Measurements from ENCODE around the gene ANKRD52.
A peak's percentile ranks its signal among the peaks of the same experiment; 100 is the strongest.
"Not testable (repeated sequence)": the region's sequence is repeated elsewhere in the genome, so short reads cannot be mapped to it uniquely, and the experiment has no call there.

Gene ANKRD52

DNA sequence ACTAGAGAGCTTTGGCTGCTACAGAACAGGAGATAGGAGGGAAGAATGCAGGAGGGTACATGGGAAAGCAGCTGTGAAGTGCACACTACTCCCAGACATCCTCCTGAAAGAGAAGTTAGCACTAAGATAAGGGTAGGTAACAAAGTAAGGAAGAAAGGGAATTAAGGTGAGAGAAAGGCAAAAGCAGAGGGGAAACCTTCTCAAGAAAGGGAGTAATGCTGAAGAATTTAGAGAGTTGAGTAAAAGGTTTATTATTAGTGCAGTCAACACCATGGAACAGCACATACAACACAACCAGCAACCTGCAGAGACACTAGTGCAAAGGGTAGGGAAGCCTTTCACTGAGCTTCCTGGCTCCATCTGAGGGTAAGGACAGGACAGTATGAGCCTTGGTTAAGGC, 53.9 kb downstream of the ANKRD52 start:
- no peak for DNase-seq

DNA sequence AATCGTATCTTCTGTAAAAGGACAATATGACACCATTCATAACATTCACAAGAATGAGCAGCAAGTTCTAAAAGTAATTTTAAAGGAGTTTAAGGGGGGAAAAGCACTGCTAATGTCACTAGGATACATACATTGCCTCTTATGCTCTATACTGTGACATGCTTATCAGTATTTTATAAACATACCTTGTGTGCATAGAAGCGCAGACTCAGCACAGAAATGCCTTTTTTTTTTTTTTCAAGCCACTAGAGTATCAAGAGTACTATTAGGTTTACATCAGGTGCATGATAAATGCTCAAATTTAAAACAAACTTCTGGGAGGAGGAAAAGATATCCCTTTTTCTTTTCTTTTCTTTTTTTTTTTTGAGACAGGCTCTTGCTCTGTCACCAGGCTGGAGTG, 55.3 kb downstream of the ANKRD52 start:
- DNase-seq = no peak

DNA sequence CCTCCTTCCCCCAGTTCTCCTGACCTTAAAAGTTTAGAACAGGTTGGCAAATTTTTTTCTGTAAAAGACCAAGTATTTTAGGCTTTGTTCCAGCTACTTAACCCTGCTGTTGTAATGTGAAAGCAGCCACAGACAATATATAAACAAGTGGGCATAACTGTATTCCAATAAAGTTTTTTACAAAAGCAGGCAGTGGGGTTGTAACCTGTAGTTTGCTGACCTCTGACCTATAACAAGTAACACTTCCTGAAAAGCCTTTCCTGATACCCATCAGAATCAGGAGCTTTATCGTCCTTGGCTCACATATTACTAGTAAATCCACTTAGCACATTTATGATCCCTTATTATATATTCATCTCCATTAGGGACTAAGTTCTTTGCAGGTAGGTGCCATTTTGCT, 55.8 kb downstream of the ANKRD52 start:
- no peak for DNase-seq

DNA sequence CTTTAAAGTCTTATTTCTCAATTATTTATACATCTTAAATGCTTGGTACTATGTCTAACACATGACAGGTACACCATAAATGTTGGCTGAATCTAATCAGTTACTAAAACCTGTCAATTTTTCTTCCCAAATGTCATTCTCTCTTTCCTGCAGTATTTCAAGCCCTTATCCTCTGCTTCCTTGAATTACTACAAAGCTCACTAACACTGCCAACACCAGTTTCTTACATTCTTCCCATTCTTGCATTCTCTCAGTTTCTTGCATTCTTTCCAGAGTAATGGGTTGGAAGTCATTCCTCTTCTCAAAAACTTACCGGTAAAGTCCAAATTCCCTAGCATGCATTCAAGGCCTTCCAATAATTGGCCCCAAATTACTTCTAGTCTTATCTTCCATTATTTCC, 59.3 kb downstream of the ANKRD52 start:
- no peak for DNase-seq

DNA sequence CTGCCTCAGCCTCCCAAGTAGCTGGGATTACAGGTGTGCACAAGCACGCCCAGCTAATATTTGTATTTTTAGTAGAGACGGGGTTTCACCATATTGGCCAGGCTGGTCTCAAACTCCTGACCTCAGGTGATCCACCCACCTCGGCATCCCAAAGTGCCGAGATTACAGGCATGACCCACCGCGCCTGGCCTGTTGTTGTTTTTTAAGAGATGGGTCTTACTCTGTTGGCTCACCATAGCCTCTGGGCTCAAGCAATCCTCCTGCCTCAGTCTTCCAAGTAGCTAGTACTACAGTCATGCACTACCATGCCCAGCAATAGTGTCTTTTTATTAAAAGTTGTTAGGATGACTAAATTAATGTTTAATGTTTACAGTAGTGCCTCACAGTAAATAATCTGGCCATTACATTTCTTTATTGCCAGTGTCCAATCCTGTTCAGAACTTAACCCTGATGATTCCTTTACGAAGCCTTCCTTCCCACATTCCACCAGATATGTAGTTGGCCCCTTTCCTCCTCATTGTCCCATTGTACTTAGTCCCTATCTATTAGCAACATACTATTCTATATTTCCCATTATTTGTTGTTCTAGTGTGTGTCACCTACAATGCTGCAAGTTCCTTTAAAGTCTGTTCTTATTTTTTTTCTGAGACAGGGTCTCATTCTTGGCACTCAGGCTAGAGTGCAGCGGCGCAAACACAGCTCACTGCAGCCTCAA, 60.1 kb downstream of the ANKRD52 start:
- DNase-seq = no peak

DNA sequence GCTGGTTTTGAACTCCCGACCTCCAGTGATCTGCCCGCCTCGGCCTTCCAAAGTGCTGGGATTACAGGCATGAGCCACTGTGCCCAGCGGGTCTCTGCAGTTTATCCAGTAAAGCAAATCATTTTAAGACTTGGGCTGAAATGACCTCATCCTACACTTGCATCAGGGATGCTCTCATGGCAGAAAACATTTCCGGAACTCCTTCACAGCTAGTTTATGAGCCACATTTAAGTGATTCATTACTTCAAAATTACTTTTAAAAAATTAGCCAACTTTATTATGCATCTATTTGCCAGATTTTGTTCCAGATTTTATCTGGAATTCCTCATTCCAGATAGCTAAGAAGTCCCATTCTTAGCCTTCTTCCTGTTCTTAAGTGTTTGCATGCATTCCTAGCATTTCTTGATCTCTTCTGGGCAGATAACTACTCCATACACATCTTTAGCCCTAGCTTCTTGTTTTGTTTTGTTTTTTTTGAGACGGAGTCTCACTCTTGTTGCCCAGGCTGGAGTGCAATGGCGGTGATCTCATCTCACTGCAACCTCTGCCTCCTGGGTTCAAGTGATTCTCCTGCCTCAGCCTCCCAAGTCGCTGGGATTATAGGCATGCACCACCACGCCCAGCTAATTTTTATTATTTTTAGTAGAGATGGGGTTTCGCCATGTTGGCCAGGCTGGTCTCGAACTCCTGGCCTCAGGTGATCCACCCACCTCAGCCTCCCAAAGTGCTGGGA, 61.2 kb downstream of the ANKRD52 start:
- not testable (repeated sequence) for DNase-seq

DNA sequence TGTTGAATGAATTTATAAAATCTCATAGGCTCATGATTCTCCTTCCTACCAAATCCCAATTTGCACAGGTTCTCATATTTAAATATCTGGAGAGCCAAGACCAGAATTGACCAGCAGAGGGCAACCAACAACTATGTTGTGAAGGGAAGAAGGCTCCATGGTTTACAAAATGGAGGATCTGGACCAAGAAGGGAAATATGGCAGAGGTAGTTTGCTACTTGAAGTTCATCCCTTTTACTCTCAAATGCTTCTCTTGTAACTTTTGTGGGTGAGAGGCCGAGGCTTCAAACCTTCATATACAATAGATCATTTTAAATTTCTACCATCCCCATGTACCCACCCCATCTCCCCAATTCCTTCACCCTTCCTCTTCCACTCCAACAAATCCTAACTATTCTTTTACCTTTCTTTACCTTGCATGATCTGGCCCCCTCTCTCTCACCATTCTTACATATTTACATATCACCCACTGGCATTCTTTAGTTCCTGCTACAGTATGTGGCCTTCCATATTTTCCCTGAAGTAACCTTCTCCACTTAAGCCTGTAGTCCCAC, 65.1 kb downstream of the ANKRD52 start:
- peak; percentile 64 for DNase-seq

DNA sequence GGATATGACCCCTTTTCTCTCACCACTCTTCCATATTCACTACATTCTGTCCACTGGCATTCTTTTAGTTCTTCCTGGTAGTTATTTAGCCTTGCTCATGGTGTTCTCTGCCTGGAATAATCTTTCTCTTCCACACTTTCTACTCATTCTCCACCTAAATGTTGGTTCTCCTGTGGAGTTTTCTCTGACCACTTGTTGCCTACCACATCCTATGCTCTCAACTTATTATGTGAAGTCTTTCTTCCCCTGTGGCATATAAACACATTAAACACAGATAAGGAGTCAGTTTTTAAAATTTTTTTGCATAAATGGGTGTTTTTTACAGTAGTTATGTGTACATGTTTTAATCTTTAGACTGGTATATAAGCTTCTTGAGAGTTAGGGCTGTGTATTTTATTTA, 65.6 kb downstream of the ANKRD52 start:
- DNase-seq = no peak

DNA sequence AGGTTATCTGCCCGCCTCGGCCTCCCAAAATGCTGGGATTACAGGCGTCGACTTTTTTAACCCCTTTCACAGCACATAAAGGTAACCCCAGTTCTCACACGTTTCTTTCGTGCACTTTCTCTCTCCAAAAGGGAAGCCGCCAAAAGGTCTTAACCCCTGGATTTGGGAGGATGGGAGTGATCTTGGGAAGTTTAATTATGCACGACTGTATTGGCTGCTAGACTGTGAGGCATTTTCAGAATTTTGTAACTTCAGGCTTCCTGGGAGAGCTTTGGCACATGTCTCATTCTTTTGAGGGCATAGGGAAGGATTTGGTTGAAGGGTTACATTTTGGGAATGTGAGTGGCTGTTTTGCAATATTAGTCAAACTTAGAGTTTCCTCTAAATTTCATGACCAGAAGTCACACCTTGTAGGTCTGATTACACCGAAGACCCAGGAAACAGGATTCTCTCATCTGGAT, 67.5 kb downstream of the ANKRD52 start:
- DNase-seq = no peak

DNA sequence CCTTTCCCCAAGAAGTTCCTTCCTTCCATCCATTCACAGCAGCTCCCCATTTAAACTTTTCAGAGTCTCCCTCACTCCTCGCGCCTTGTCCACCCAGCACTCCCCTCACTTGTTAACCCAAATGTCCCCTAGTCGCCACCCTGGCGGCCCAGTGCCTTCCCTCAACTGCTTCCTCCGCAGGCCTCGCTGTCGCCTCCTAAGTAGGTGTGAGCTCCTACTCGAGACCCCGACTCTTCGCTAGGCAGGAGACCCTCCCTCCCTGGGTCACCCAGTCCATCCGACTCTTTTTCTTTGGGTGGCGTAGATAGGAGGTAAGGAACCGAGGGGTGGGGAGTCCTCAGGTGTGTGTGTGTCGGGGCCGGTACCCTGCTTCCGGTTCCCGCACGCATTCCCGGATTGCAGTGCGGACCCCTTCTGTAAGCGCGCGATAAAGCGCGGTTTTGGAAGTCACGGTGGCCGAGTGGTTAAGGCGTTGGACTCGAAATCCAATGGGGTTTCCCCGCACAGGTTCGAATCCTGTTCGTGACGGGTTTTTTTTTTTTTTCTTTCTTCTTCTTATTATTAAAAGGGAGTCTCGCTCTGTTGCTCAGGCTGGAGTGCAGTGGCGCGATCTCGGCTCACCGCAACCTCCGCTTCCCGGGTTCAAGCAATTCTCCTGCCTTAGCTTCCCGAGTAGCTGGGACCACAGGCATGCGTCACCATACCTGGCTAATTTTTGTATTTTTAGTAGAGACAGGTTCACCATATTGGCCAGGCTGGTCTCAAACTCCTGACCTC, 68.1 kb downstream of the ANKRD52 start:
- DNase-seq = peak; percentile 97

DNA sequence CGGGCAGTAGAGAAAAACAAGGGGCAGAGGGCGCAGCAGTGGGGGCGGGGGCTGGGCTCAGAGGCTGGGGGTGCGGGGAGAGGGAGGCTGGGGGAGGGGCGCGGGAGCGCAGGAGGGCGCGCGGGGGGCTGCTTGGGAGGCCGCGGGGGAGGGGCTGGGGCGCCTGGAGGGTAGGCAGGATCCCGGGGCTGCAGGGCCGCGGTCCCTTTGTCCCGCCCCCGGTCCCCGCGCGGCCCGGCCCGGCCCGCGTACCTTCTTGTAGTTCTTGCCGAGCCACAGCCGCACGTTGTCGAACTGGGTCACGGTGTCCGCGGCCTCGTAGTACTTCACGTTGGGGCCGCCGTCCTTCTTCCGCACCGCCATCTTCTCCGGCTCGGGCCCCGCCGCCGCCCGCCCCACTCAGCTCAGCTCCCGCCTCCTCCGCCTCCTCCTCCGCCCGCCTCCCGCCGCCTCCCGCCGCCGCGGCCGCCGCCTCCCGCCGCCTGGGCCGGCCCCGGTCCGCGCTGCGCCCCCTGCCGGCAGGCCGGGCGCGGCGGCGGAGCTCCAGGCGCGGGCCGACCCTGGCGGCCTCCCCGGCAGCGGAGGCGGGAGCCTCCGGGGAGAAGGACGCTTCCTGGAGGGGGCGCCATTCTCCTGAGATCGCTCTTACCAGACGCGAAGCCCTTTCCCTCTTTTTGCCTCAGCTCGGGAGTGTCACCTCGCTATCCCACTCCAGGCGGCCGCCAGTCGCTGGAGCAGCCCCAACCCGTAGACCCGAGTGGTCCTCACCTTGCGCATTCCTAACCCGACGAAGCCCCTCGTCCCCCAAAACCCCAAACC, 68.9 kb downstream of the ANKRD52 start, which contains the start of gene SMARCC2:
TSS of gene SMARCC2 (minus strand) at position 385 of the 819 bp plus-strand sequence. CDS start at position 363, 22 bp downstream.
- DNase-seq = peak; percentile 89

DNA sequence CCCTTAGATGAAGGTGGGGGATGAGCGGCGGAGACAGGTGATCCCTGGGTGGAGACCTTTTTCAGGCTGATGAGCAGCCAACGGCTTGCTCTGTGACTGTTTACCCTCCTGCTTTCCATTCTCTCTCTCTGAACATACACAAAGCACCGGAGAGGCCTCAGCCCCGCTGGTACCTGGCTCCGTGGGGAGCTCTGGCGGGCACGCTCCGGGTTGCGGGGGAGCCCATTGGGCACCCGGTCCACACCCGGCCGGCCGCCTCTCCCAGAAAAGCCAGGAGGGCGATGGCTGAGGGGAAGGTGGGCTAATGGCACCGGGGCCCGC, 69.4 kb downstream of the ANKRD52 start:
- DNase-seq = no peak

DNA sequence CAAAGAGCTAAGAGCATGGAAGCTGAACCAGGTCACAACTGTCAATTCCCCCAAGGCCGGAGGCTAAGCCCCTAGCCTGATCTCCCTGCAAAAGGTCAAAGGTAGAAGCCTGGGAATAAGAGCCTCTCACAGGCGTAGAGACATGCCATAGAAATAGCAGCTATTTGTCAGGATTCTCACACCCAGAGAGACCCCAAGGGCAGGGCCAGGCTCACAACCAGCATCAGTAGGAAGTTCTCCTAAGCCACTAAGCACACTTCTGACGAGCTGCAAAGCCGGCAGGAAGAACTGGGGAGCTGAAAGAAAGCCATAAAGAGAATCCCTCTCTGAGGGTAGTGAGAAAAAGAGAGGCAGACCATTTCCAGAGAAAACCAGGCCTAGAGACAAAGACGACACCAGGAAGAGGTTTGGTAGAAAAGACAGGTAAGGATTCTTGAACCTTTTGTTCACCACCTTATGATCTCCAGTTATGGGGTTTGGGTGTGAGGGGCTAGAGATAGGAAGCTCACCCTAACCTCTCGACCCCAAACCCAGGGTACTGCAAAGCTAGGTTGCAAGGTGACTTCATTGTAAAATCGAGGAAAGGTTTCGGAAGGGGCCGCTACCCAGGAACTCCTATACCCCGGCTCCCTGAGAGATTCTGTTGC, 69.9 kb downstream of the ANKRD52 start:
- DNase-seq = peak; percentile 58
